H1 (cell line): ENCODE data around the gene TUBA3C. TPM values are rescaled to one million over a fixed set of nuclear protein-coding genes. Genes with fewer than 3 reads are reported as not detected.

Experiments used
- CTCF ChIA-PET: fragments of 300-600 bp; sonication (Branson Sonifier 250); formaldehyde crosslinking; loops from one replicate; lab custom pipeline; 2021; ENCODE audit not compliant: partially characterized antibody; lab: Charles Lee
- POLR2A ChIA-PET: fragments of 300-600 bp; sonication (Branson Sonifier 250); formaldehyde crosslinking; loops from one replicate; lab custom pipeline; 2021; ENCODE audit warnings: inconsistent platforms; ENCODE audit not compliant: partially characterized antibody; lab: Charles Lee
- DNase-seq, 2 experiments: peaks; one replicate each; pipeline versions ENCODE4 v3.0.0 to v3.0.0-alpha.2; 2010 to 2022; ENCODE audit warnings: low spot score in 2 of 2, low read depth in 1 of 2, mixed read lengths in 1 of 2
- FAIRE-seq: peaks from 2 replicates; lab custom pipeline; 2011; peaks lifted over from hg19 to GRCh38; lab: Jason Lieb, UNC
- H2AFZ ChIP-seq: 2 replicates; pipeline ENCODE4 v1.8.1; 2012; ENCODE audit warnings: low read length, inconsistent platforms
- H2AK5ac ChIP-seq: 2 replicates; pipeline ENCODE4 v1.6.1; 2013; ENCODE audit warnings: low read depth, low read length
- H2BK120ac ChIP-seq: replicated peaks from 2 replicates; pipeline ENCODE3; 2013; ENCODE audit warnings: low read depth, low read length, inconsistent platforms
- H2BK12ac ChIP-seq: 2 replicates; pipeline ENCODE4 v1.6.1; 2013; ENCODE audit warnings: low read depth, low read length
- H2BK15ac ChIP-seq: 2 replicates; pipeline ENCODE4 v1.6.1; 2013; ENCODE audit warnings: low read length
- H2BK20ac ChIP-seq: 2 replicates; pipeline ENCODE4 v1.6.1; 2013; ENCODE audit warnings: low read length
- H2BK5ac ChIP-seq: 2 replicates; pipeline ENCODE4 v1.6.1; 2013; ENCODE audit warnings: low read depth, low read length
- H3K14ac ChIP-seq: 2 replicates; pipeline ENCODE4 v1.6.1; 2013; ENCODE audit warnings: inconsistent platforms; ENCODE audit not compliant: insufficient read length
- H3K18ac ChIP-seq: 2 replicates; pipeline ENCODE4 v1.6.1; 2013; ENCODE audit warnings: low read length; ENCODE audit errors: extremely low read depth
- H3K23ac ChIP-seq: 2 replicates; pipeline ENCODE4 v1.6.1; 2013; ENCODE audit warnings: inconsistent platforms; ENCODE audit not compliant: insufficient read length
- H3K23me2 ChIP-seq: 2 replicates; pipeline ENCODE4 v1.6.1; 2013; ENCODE audit warnings: low read depth, low read length
- H3K27ac ChIP-seq: 2 replicates; pipeline ENCODE4 v1.6.1; 2011; ENCODE audit warnings: low read depth, low read length, inconsistent platforms
- H3K27me3 ChIP-seq, 4 experiments: replicated peaks in 1 of 4; 1 replicate in 1 of 4; 2 replicates in 3 of 4; pipeline versions ENCODE4 v1.6.1 to v1.8.1; 2011 to 2013; ENCODE audit warnings: low read length in 3 of 4, mild to moderate bottlenecking in 3 of 4, inconsistent platforms in 2 of 4, mixed read lengths in 2 of 4, moderate library complexity in 1 of 4; ENCODE audit not compliant: control insufficient read depth in 3 of 4, insufficient read depth in 3 of 4; ENCODE audit errors: extremely low read depth in 1 of 4
- H3K36me3 ChIP-seq, 4 experiments: 2 replicates each; pipeline versions ENCODE4 v1.6.1 to v1.8.1; 2011 to 2013; ENCODE audit warnings: mild to moderate bottlenecking in 4 of 4, low read length in 3 of 4, moderate library complexity in 2 of 4, control low read depth in 1 of 4, inconsistent platforms in 1 of 4; ENCODE audit not compliant: insufficient read depth in 4 of 4, control insufficient read depth in 2 of 4
- H3K4ac ChIP-seq: replicated peaks from 2 replicates; pipeline ENCODE3; 2013; ENCODE audit warnings: low read length, low read depth, mixed read lengths, inconsistent platforms; ENCODE audit not compliant: insufficient read length
- H3K4me1 ChIP-seq, 4 experiments: replicated peaks in 1 of 4; 1 replicate in 1 of 4; 2 replicates in 3 of 4; pipeline versions ENCODE4 v1.6.1 to v1.8.1; 2011 to 2013; ENCODE audit warnings: low read length in 3 of 4, inconsistent platforms in 2 of 4, mixed read lengths in 1 of 4; ENCODE audit not compliant: insufficient read depth in 4 of 4, control insufficient read depth in 3 of 4
- H3K4me2 ChIP-seq, 2 experiments: 2 replicates each; pipeline versions ENCODE4 v1.6.1 to v1.8.1; 2011 to 2013; ENCODE audit warnings: low read depth in 2 of 2, low read length in 2 of 2, control low read depth in 1 of 2, inconsistent platforms in 1 of 2, mild to moderate bottlenecking in 1 of 2; ENCODE audit not compliant: insufficient read depth in 1 of 2
- H3K4me3 ChIP-seq, 4 experiments: fragments of 200-600, 300-600 bp in 1 of 4; sonication (generic), shearing (Covaris generic), sonication (Bioruptor Twin) in 1 of 4; 2 replicates each; pipeline versions ENCODE4 v1.5.1 to v1.8.1; 2011 to 2016; ENCODE audit warnings: low read length in 4 of 4, low read depth in 3 of 4, control low read depth in 2 of 4, inconsistent platforms in 2 of 4, mild to moderate bottlenecking in 2 of 4, mixed read lengths in 1 of 4, moderate library complexity in 1 of 4; ENCODE audit not compliant: insufficient read depth in 2 of 4; ENCODE audit errors: extremely low read depth in 1 of 4
- H3K56ac ChIP-seq: replicated peaks from 2 replicates; pipeline ENCODE3; 2013; ENCODE audit warnings: low read depth, mild to moderate bottlenecking, mixed read lengths, low read length, inconsistent platforms; ENCODE audit not compliant: insufficient read length
- H3K79me1 ChIP-seq: 2 replicates; pipeline ENCODE4 v1.6.1; 2013; ENCODE audit warnings: low read depth, low read length, control low read depth
- H3K79me2 ChIP-seq, 2 experiments: 2 replicates each; pipeline versions ENCODE4 v1.6.1 to v1.8.1; 2012 to 2013; ENCODE audit warnings: low read length in 2 of 2, mild to moderate bottlenecking in 2 of 2, inconsistent platforms in 1 of 2; ENCODE audit not compliant: insufficient read depth in 2 of 2, control insufficient read depth in 1 of 2
- H3K9ac ChIP-seq, 4 experiments: replicated peaks in 1 of 4; 1 replicate in 1 of 4; 2 replicates in 3 of 4; pipeline versions ENCODE4 v1.6.1 to v1.8.1; 2011 to 2013; ENCODE audit warnings: low read depth in 3 of 4, low read length in 3 of 4, control low read depth in 2 of 4, mild to moderate bottlenecking in 2 of 4, moderate library complexity in 2 of 4, inconsistent platforms in 1 of 4; ENCODE audit errors: extremely low read depth in 1 of 4
- H3K9me3 ChIP-seq, 2 experiments: 2 replicates each; pipeline versions ENCODE4 v1.6.1 to v1.8.1; 2012 to 2013; ENCODE audit warnings: mild to moderate bottlenecking in 2 of 2, moderate library complexity in 2 of 2, control low read depth in 1 of 2, inconsistent platforms in 1 of 2, low read depth in 1 of 2, low read length in 1 of 2, mixed read lengths in 1 of 2; ENCODE audit not compliant: insufficient read depth in 2 of 2
- H4K20me1 ChIP-seq, 2 experiments: replicated peaks in 1 of 2; 2 replicates each; pipeline versions ENCODE3 to v1.8.1; 2011 to 2013; ENCODE audit warnings: inconsistent platforms in 2 of 2, low read length in 2 of 2, mild to moderate bottlenecking in 1 of 2; ENCODE audit not compliant: insufficient read depth in 2 of 2, control insufficient read depth in 1 of 2
- H4K5ac ChIP-seq: 2 replicates; pipeline ENCODE4 v1.6.1; 2013; ENCODE audit warnings: low read length, low read depth, mixed read lengths, inconsistent platforms; ENCODE audit not compliant: insufficient read length
- H4K8ac ChIP-seq: 2 replicates; pipeline ENCODE4 v1.8.0; 2013; ENCODE audit warnings: mild to moderate bottlenecking, moderate library complexity, low read length, inconsistent platforms; ENCODE audit not compliant: insufficient read depth; ENCODE audit errors: extremely low read depth
- H4K91ac ChIP-seq: replicated peaks from 2 replicates; pipeline ENCODE3; 2013; ENCODE audit warnings: low read length, mixed read lengths, inconsistent platforms; ENCODE audit not compliant: insufficient read length
- JUND ChIP-seq: IDR thresholded peaks from 2 replicates; pipeline ENCODE4 v1.6.1; 2011; ENCODE audit warnings: mild to moderate bottlenecking, improper control_type of control experiment, low read length
- WGBS, 2 experiments: shearing (Covaris generic) in 1 of 2; methylation state at CpG; one replicate each; pipeline versions ENCODE4 v1.1.6 to v1.1.7; 2013 to 2015; ENCODE audit warnings: low lambda C conversion rate in 2 of 2, mixed read lengths in 2 of 2, inconsistent platforms in 1 of 2, low coverage in 1 of 2, missing lambda C conversion rate in 1 of 2; ENCODE audit not compliant: insufficient replicate concordance in 2 of 2, insufficient coverage in 1 of 2, insufficient read length in 1 of 2; ENCODE audit errors: extremely low coverage in 1 of 2, missing lambda C conversion rate in 1 of 2; 5-methylcytosine and 5-hydroxymethylcytosine counted together
- polyA plus RNA-seq, 7 experiments: library from polyadenylated mRNA; depleted of rRNA in 3 of 7; stranded (reverse) in 5 of 7; unstranded in 2 of 7; fragments of >200 nt in 5 of 7; fragments of 200-250 nt in 2 of 7; gene quantifications; 1 replicate in 5 of 7; 2 replicates in 1 of 7; 4 replicates in 1 of 7; pipeline versions ENCODE4 v1.2.1 to v1.2.3, GENCODE V29; 2011 to 2013; ENCODE audit warnings: missing spikeins in 2 of 7, mixed read lengths in 2 of 7
- total RNA-seq: library from RNA; stranded (reverse); fragmentation: NEBNext Ultra II Directional; extraction: Animal tissue kit (Norgen Biotek cat#: 25700); gene quantifications from 2 replicates; pipeline ENCODE4 v1.2.1, GENCODE V29; 2021

The TUBA3C gene
- total and polyA plus RNA-seq, 2 of the 8 experiments (the other 6 are each of a cell fraction or from before 2014, with no cell fraction given), result not detected

DNA sequence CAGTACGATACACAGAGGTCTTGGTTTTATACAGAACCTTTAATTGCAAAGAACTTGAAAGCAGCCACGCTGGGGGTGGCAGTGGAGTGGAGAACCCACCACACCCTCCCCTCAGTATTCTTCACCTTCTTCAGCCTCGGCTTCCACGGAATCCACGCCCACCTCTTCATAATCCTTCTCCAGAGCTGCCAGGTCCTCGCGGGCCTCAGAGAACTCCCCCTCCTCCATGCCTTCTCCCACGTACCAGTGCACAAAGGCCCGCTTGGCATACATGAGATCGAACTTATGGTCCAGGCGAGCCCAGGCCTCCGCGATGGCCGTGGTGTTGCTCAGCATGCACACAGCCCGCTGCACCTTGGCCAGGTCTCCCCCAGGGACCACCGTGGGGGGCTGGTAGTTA is 7.9 kb downstream of the TUBA3C start:
- no peaks in the 10 kb centered on the region for H3K27me3 ChIP-seq
- no peak overlapping the region for H3K4me3 ChIP-seq
- no peaks in the 10 kb centered on the region for H3K23me2 ChIP-seq
- no peak overlapping the region for H2BK5ac ChIP-seq
- FAIRE-seq, result no peak
- no peak overlapping the region for H2BK120ac ChIP-seq
- no peaks in the 10 kb centered on the region for H3K36me3 ChIP-seq
- no peaks in the 10 kb centered on the region for H3K79me1 ChIP-seq
- H3K9ac ChIP-seq, result no peak overlapping the region
- H2BK20ac ChIP-seq, result no peak overlapping the region
- POLR2A ChIA-PET, result no interaction called here
- no peak overlapping the region for H3K4ac ChIP-seq
- no peak overlapping the region for H2AK5ac ChIP-seq
- no peak overlapping the region for H3K23ac ChIP-seq
- no peaks in the 10 kb centered on the region for H4K20me1 ChIP-seq
- no peak overlapping the region for H4K5ac ChIP-seq
- H3K27ac ChIP-seq, result no peak overlapping the region
- no peak overlapping the region for H3K18ac ChIP-seq
- H3K79me2 ChIP-seq, result no peaks in the 10 kb centered on the region
- H3K9me3 ChIP-seq, result peaks cover 69 to 99% of the 10 kb centered on the region in 2 experiments
- WGBS, 2 experiments, result 80% methylated on average over 16 of the region's 16 CpGs; no CpG with 5 or more reads in 1 of the 2 experiments
- H2AFZ ChIP-seq, result no peak overlapping the region
- no peak for DNase-seq
- no peak overlapping the region for H3K56ac ChIP-seq
- no peak overlapping the region for H3K4me2 ChIP-seq
- H3K14ac ChIP-seq, result no peak overlapping the region
- no peak overlapping the region for H2BK12ac ChIP-seq
- H4K91ac ChIP-seq, result no peak overlapping the region
- H4K8ac ChIP-seq, result no peak overlapping the region
- H3K4me1 ChIP-seq, result no peaks in the 10 kb centered on the region
- H2BK15ac ChIP-seq, result no peak overlapping the region
- CTCF ChIA-PET, result no interaction called here
- no peak for TF ChIP-seq JUND
